Testis (tissue), 2 donors: ENCODE results near the gene EDAR.

Source experiments
- POLR2A ChIP-seq: fragments of 450-650 bp; IDR thresholded peaks from one replicate; pipeline ENCODE4 v1.6.1; 2017; ENCODE audit warnings: antibody characterized with exemption, mild to moderate bottlenecking, moderate library complexity
- TF ChIP-seq, protein P1 (sequence below), 3 experiments: fragments of 450-650 bp in 2 of 3; fragments of 200-600 bp in 1 of 3; sonication (generic) in 1 of 3; IDR thresholded peaks; one replicate each; pipeline ENCODE4 v1.5.1; 2016 to 2019; ENCODE audit warnings: antibody characterized with exemption in 3 of 3, mild to moderate bottlenecking in 2 of 3, moderate library complexity in 1 of 3

DNA sequence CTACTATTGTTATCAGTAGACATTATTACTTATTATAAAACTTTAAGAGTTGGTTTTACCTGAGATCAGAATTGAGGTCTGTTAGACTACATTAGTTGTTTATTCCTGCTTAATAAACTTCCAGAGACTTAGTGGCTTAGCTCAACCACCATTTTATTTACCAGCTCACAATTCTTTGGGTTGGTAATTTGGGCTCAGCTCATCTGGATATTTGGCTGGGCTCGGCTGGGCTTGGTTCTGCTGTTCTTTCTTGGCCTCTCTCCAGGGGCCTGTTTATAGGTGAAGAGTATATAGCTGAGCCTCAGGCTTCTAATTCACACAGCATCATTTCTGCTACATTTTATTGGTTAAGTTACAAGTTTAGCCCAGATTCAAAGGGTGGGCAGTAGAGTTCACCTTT, 134.5 kb downstream of the EDAR start:
- TF ChIP-seq, protein P1, sequence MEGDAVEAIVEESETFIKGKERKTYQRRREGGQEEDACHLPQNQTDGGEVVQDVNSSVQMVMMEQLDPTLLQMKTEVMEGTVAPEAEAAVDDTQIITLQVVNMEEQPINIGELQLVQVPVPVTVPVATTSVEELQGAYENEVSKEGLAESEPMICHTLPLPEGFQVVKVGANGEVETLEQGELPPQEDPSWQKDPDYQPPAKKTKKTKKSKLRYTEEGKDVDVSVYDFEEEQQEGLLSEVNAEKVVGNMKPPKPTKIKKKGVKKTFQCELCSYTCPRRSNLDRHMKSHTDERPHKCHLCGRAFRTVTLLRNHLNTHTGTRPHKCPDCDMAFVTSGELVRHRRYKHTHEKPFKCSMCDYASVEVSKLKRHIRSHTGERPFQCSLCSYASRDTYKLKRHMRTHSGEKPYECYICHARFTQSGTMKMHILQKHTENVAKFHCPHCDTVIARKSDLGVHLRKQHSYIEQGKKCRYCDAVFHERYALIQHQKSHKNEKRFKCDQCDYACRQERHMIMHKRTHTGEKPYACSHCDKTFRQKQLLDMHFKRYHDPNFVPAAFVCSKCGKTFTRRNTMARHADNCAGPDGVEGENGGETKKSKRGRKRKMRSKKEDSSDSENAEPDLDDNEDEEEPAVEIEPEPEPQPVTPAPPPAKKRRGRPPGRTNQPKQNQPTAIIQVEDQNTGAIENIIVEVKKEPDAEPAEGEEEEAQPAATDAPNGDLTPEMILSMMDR (IDR thresholded peaks at IDR 0.05) = no peak
- TF ChIP-seq POLR2A = no peak
